DND-41 (cell line): ENCODE data around the gene REM2.

Experiments
- ATAC-seq: fragments of 200-7000 bp; cut with Tn5 transposase; 3 replicates; pipeline ENCODE4 v1.9.1; 2021; ENCODE audit warnings: low read depth; ENCODE audit not compliant: insufficient read depth
- DNase-seq: peaks from one replicate; pipeline ENCODE4 v3.0.0-alpha.2; 2020
- H2AFZ ChIP-seq: 2 replicates; pipeline ENCODE4 v1.6.0; 2012; ENCODE audit warnings: low read depth, low read length
- H3K27ac ChIP-seq: 2 replicates; pipeline ENCODE4 v1.5.1; 2012; ENCODE audit warnings: low read length, inconsistent platforms
- H3K27me3 ChIP-seq: fragments of 200-600 bp; sonication (generic); 2 replicates; pipeline ENCODE4 v1.6.0; 2012; ENCODE audit warnings: low read length, mild to moderate bottlenecking, inconsistent platforms; ENCODE audit not compliant: insufficient read depth, poor library complexity
- H3K36me3 ChIP-seq: 2 replicates; pipeline ENCODE4 v1.5.1; 2012; ENCODE audit warnings: low read length, inconsistent platforms; ENCODE audit not compliant: insufficient read depth
- H3K4me1 ChIP-seq: 2 replicates; pipeline ENCODE4 v1.5.1; 2012; ENCODE audit warnings: mild to moderate bottlenecking, low read length; ENCODE audit not compliant: insufficient read depth
- H3K4me2 ChIP-seq: 2 replicates; pipeline ENCODE4 v1.6.0; 2012; ENCODE audit warnings: mild to moderate bottlenecking, moderate library complexity, low read length, inconsistent platforms; ENCODE audit not compliant: insufficient read depth
- H3K4me3 ChIP-seq, 2 experiments: fragments of 200-600 bp in 1 of 2; shearing (Covaris generic) in 1 of 2; 2 replicates each; pipeline ENCODE4 v1.5.1; 2012 to 2016; ENCODE audit warnings: inconsistent platforms in 2 of 2, low read length in 2 of 2, mild to moderate bottlenecking in 2 of 2, low read depth in 1 of 2, moderate library complexity in 1 of 2
- H3K79me2 ChIP-seq: 2 replicates; pipeline ENCODE4 v1.6.0; 2012; ENCODE audit warnings: low read length, inconsistent platforms; ENCODE audit not compliant: insufficient read depth
- H3K9ac ChIP-seq: 2 replicates; pipeline ENCODE4 v1.6.0; 2012; ENCODE audit warnings: low read depth, mild to moderate bottlenecking, inconsistent platforms, low read length, moderate library complexity
- H3K9me3 ChIP-seq: 2 replicates; pipeline ENCODE4 v1.5.1; 2012; ENCODE audit warnings: low read length, moderate library complexity, mild to moderate bottlenecking, inconsistent platforms; ENCODE audit not compliant: insufficient read depth, severe bottlenecking
- H4K20me1 ChIP-seq: 2 replicates; pipeline ENCODE4 v1.6.0; 2012; ENCODE audit warnings: low read length; ENCODE audit not compliant: insufficient read depth
- EZH2 ChIP-seq: IDR thresholded peaks from 3 replicates; pipeline ENCODE4 v1.6.1; 2012; ENCODE audit warnings: borderline replicate concordance, low read depth, mild to moderate bottlenecking, moderate library complexity, low read length, inconsistent platforms; ENCODE audit not compliant: severe bottlenecking
- TF ChIP-seq, protein P1 (sequence below): IDR thresholded peaks from 2 replicates; pipeline ENCODE4 v1.5.1; 2012; ENCODE audit warnings: borderline replicate concordance, low read length, moderate library complexity, mild to moderate bottlenecking; ENCODE audit not compliant: poor library complexity, severe bottlenecking; ENCODE audit errors: extremely low read depth

REM2 gene

DNA sequence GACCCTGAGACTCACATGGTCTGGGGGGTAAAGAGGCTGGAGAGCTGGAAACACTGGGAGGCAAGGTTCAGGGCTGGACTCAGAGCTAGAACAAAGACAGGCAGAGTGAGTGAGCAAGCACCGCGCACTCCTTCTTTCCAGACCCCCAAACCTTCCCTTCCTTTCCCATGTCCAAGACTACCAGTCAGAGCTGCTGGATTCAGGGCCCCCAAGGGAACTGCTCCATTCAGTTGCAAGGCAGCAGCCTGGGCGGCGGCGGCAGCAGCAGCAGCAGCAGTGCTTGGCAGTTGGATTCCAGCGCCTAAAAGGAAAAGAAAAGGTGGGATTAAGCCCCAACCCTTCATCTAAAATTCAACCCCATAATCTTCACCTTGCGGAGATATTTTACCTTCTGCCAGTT lies 18.8 kb downstream of the REM2 start:
- Histone ChIP-seq H3K36me3 (peaks cover 79% of the 10 kb centered on the region), H3K27ac (no peak overlapping the region), H3K4me1 (no peaks in the 10 kb centered on the region), H3K27me3 (no peaks in the 10 kb centered on the region), H4K20me1 (peaks cover 9% of the 10 kb centered on the region; the same call in 1 of the 2 replicates), H3K9ac (no peak overlapping the region), H2AFZ (no peak overlapping the region), H3K9me3 (no peaks in the 10 kb centered on the region), H3K79me2 (peaks cover 2% of the 10 kb centered on the region; the same call in 1 of the 2 replicates), H3K4me3 (no peak overlapping the region), H3K4me2 (no peak overlapping the region)
- DNase-seq (no peak), ATAC-seq (no peak)
- TF ChIP-seq, protein P1, sequence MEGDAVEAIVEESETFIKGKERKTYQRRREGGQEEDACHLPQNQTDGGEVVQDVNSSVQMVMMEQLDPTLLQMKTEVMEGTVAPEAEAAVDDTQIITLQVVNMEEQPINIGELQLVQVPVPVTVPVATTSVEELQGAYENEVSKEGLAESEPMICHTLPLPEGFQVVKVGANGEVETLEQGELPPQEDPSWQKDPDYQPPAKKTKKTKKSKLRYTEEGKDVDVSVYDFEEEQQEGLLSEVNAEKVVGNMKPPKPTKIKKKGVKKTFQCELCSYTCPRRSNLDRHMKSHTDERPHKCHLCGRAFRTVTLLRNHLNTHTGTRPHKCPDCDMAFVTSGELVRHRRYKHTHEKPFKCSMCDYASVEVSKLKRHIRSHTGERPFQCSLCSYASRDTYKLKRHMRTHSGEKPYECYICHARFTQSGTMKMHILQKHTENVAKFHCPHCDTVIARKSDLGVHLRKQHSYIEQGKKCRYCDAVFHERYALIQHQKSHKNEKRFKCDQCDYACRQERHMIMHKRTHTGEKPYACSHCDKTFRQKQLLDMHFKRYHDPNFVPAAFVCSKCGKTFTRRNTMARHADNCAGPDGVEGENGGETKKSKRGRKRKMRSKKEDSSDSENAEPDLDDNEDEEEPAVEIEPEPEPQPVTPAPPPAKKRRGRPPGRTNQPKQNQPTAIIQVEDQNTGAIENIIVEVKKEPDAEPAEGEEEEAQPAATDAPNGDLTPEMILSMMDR, result no peak
- no peak for TF ChIP-seq EZH2

GRCh38 chr14:22903742-22904087 lies 20.7 kb downstream of the REM2 start:
- peaks cover 9% of the 10 kb centered on the region; the same call in 1 of the 2 replicates for H4K20me1 ChIP-seq
- H3K79me2 ChIP-seq, result peaks cover 2% of the 10 kb centered on the region; the same call in 1 of the 2 replicates
- no peak for ATAC-seq
- no peaks in the 10 kb centered on the region for H3K9me3 ChIP-seq
- no peak for DNase-seq
- H2AFZ ChIP-seq, result no peak overlapping the region
- TF ChIP-seq EZH2, result no peak
- TF ChIP-seq, protein P1, result no peak
- no peaks in the 10 kb centered on the region for H3K4me1 ChIP-seq
- H3K9ac ChIP-seq, result no peak overlapping the region
- H3K27ac ChIP-seq, result no peak overlapping the region
- H3K27me3 ChIP-seq, result no peaks in the 10 kb centered on the region
- H3K4me3 ChIP-seq, result no peak overlapping the region
- H3K4me2 ChIP-seq, result no peak overlapping the region
- peaks cover 96% of the 10 kb centered on the region for H3K36me3 ChIP-seq

GRCh38 chr14:22905627-22906026 lies 22.6 kb downstream of the REM2 start:
- H3K9me3 ChIP-seq, result no peaks in the 10 kb centered on the region
- TF ChIP-seq, protein P1, result no peak
- TF ChIP-seq EZH2, result no peak
- H3K9ac ChIP-seq, result no peak overlapping the region
- peaks cover 10% of the 10 kb centered on the region for H4K20me1 ChIP-seq
- no peak overlapping the region for H3K4me3 ChIP-seq
- peaks cover 15% of the 10 kb centered on the region for H3K79me2 ChIP-seq
- H3K27ac ChIP-seq, result no peak overlapping the region
- H3K27me3 ChIP-seq, result no peaks in the 10 kb centered on the region
- H3K36me3 ChIP-seq, result peaks cover 96% of the 10 kb centered on the region
- DNase-seq (no peak), ATAC-seq (no peak)
- H3K4me2 ChIP-seq, result no peak overlapping the region
- no peak overlapping the region for H2AFZ ChIP-seq
- no peaks in the 10 kb centered on the region for H3K4me1 ChIP-seq

DNA sequence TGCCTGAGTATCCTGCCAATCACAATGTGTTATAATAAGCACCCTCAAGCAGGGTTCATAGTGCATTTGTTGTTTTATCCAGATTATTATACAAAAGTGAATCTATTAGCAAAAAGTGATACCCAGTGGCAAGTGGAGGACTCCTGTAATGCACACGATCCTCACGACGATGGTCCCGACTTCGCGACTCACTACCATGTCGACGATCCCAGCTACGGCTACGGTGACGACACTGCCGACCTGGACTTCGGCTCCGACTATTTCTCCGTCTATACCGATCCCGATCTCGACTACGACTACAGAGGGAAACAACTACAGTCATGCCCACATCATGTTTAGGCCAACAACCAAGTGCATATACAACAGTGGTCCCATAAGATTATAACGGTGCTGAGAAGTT lies 23.1 kb downstream of the REM2 start:
- DNase-seq (no peak), ATAC-seq (no peak)
- no peak overlapping the region for H3K4me3 ChIP-seq
- H3K9me3 ChIP-seq, result no peaks in the 10 kb centered on the region
- no peaks in the 10 kb centered on the region for H3K27me3 ChIP-seq
- no peak overlapping the region for H3K27ac ChIP-seq
- H3K9ac ChIP-seq, result no peak overlapping the region
- no peak overlapping the region for H3K4me2 ChIP-seq
- H4K20me1 ChIP-seq, result peaks cover 7% of the 10 kb centered on the region
- H2AFZ ChIP-seq, result no peak overlapping the region
- TF ChIP-seq, protein P1, result no peak
- no peak for TF ChIP-seq EZH2
- peaks cover 95% of the 10 kb centered on the region for H3K36me3 ChIP-seq
- peaks cover 19% of the 10 kb centered on the region for H3K79me2 ChIP-seq
- no peaks in the 10 kb centered on the region for H3K4me1 ChIP-seq
